ENCODE data around the gene RNPEPL1.

RNPEPL1 gene

GRCh38 chr2:240591784-240592183 lies 23.5 kb downstream of the RNPEPL1 start:
- DNase-seq (ENCODE audit: low read depth) = no peak

GRCh38 chr2:240593026-240593702 lies 24.9 kb downstream of the RNPEPL1 start:
- DNase-seq (ENCODE audit: low read depth) = no peak

GRCh38 chr2:240593703-240594451 lies 25.6 kb downstream of the RNPEPL1 start:
- DNase-seq (ENCODE audit: low read depth) = no peak

GRCh38 chr2:240594511-240595380 lies 26.5 kb downstream of the RNPEPL1 start:
- DNase-seq (ENCODE audit: low read depth) = no peak

GRCh38 chr2:240595381-240596079 lies 27.2 kb downstream of the RNPEPL1 start:
- DNase-seq (ENCODE audit: low read depth) = no peak

GRCh38 chr2:240596080-240596460 lies 27.8 kb downstream of the RNPEPL1 start:
- no peak for DNase-seq (ENCODE audit: low read depth)

- no peak for DNase-seq (ENCODE audit: low read depth)
Observed at GRCh38 chr2:240596491-240596931, 28.2 kb downstream of the RNPEPL1 start.

GRCh38 chr2:240597054-240597418 lies 28.8 kb downstream of the RNPEPL1 start:
- DNase-seq (ENCODE audit: low read depth) = no peak

GRCh38 chr2:240597419-240598181 lies 29.3 kb downstream of the RNPEPL1 start:
- no peak for DNase-seq (ENCODE audit: low read depth)

GRCh38 chr2:240598311-240598911 lies 30.1 kb downstream of the RNPEPL1 start:
- no peak for DNase-seq (ENCODE audit: low read depth)

GRCh38 chr2:240599141-240599583 lies 30.9 kb downstream of the RNPEPL1 start:
- DNase-seq (ENCODE audit: low read depth) = no peak

GRCh38 chr2:240600451-240600961 lies 32.2 kb downstream of the RNPEPL1 start:
- no peak for DNase-seq (ENCODE audit: low read depth)

- no peak for DNase-seq (ENCODE audit: low read depth)
Observed at GRCh38 chr2:240601061-240601830, 33.0 kb downstream of the RNPEPL1 start.

- DNase-seq (ENCODE audit: low read depth) = no peak
Observed at GRCh38 chr2:240601831-240602160, 33.5 kb downstream of the RNPEPL1 start.

GRCh38 chr2:240602266-240603050 lies 34.2 kb downstream of the RNPEPL1 start:
- no peak for DNase-seq (ENCODE audit: low read depth)

- DNase-seq (ENCODE audit: low read depth) = no peak
Observed at GRCh38 chr2:240603081-240603835, 35.0 kb downstream of the RNPEPL1 start.

- no peak for DNase-seq (ENCODE audit: low read depth)
Observed at GRCh38 chr2:240603846-240604245, 35.6 kb downstream of the RNPEPL1 start.

- no peak for DNase-seq (ENCODE audit: low read depth)
Observed at GRCh38 chr2:240604291-240604938, 36.1 kb downstream of the RNPEPL1 start.
